Stimulated activated CD4-positive, alpha-beta T cell treated with anti-CD3 and anti-CD28 coated beads, Interleukin-1b, Interleukin-23, amount 100 ng/mL, for 24 hours (primary cell): ENCODE measurements around the gene IL13.
"Not testable (repeated sequence)": the region's sequence is repeated elsewhere in the genome, so short reads cannot be mapped to it uniquely, and the experiment has no call there.

Source experiments
- DNase-seq, 4 experiments: peaks; one replicate each; pipeline ENCODE4 v3.0.0-alpha.2; 2020; ENCODE audit warnings: low read depth in 4 of 4, low spot score in 1 of 4

The IL13 gene

DNA sequence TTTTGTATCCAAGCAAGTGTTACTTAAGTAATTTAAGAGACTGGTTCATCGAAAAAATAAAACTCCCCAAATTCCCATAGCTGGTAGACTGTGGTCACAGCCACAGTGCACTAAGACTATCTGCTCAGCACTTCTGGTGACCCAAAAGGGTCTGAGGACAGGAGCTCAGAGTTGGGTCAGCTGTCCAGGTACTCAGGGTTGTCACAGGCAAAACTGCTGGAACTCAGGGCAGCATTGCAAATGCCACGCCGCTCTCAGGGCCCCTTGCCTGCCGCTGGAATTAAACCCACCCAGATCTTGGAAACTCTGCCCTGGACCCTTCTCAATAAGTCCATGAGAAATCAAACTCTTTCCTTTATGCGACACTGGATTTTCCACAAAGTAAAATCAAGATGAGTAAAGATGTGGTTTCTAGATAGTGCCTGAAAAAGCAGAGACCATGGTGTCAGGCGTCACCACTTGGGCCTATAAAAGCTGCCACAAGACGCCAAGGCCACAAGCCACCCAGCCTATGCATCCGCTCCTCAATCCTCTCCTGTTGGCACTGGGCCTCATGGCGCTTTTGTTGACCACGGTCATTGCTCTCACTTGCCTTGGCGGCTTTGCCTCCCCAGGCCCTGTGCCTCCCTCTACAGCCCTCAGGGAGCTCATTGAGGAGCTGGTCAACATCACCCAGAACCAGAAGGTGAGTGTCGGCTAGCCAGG is at the start of gene IL13:
TSS of gene IL13 (plus strand) at position 498 of the 705 bp plus-strand sequence. CDS start at position 512, 14 bp downstream.
- no peak for DNase-seq

DNA sequence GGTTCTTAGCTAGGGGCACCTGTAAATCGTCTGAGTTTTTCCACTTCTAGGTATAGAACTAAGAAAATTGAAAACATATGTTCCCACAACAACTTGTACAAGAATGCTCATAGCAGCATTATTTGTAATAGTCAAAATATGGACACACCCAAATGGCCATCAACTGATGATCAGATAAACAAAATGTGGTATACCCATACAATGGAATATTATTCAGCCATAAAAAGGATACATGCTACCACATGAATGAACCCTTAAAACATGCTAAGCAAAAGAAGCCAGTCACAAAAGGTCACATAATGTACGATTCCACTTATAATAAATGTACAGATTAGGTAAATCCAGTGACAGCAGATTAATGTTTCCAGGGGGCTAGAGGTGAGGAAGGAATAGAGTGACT is 46.0 kb upstream of the IL13 start:
- no peak for DNase-seq

GRCh38 chr5:132612846-132613245 is 45.1 kb upstream of the IL13 start:
- no peak for DNase-seq

DNA sequence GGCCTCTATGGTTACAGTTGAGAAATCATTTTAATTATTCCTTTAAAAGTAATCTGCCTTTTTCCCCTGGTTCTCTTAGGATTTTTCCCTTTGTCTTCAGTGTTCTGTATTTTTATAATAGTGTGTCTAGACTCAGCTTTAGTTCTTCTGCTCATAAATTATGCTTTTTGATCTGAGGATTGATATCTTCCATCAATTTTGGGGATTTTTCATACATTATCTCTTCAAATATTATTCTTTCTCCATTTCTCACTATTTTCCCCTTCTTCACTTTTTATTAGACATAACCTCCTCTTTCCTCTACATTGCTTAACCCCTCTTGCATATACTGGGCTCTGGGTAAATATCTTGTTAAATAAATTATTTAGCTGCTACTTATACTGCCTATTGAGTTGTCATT is 36.3 kb upstream of the IL13 start:
- no peak for DNase-seq

DNA sequence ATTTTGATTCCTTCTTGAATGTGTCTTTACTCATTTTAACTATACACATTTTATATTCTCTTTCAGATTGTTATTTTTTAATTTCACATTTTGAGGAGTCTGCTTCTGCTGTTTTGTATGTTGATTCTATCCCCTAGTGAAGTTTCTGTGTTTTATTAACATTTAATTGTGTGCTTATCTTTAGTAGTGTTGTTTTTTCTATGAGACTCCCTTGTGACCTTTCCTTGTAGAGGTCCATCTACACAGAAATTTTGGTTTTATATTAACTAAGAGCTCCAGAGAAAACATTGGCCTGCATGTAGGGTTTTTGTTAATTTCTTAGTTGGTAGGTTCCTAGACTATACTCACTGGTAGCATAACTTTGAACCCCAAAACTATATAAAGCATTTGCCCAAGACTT is 35.4 kb upstream of the IL13 start:
- DNase-seq, result no peak

DNA sequence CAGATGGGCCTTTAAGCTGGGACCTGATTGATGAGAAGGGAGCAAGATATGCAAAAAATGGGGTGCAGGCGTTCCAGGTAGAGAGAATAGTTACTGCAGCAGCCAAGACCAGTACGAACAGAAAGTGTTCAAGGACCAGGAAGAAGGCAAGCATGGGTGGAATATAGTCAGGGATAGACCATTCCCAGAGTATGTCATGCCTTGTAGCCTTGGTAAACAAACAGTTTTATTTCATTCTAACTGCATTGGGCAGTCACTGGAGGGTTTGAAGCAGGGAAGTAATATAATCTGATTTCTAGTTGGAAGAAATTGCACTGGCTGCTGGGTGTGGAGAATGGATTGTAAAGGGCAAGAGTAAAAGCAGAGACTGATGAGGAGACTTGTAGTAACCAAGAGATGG is 30.5 kb upstream of the IL13 start:
- DNase-seq, result no peak

- no peak for DNase-seq
These were observed 29.2 kb upstream of the IL13 start for GRCh38 chr5:132628814-132629213.

- no peak for DNase-seq
These were observed 28.6 kb upstream of the IL13 start for GRCh38 chr5:132629230-132629944.

DNA sequence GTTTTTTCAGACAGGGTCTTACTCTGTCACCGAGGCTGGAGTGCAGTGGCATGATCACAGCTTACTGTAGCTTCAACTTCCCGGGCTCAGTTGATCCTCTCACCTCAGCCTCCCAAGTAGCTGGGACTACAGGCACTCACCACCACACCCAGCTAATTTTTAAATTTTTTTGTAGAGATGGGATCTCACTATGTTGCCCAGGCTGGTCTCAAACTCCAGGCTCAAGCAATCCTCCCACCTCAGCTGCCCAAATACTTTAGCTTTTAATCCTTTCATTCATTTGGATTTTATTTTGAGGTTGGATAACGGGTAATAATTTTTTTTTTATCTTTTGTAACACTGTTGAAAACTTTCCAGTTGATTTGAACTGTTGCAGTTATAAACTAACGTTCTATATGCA is 24.4 kb upstream of the IL13 start:
- not testable (repeated sequence) for DNase-seq

- DNase-seq, result no peak
These were observed 22.1 kb upstream of the IL13 start for GRCh38 chr5:132635873-132636272.

- no peak for DNase-seq
These were observed 20.7 kb upstream of the IL13 start for GRCh38 chr5:132637241-132637640.

DNA sequence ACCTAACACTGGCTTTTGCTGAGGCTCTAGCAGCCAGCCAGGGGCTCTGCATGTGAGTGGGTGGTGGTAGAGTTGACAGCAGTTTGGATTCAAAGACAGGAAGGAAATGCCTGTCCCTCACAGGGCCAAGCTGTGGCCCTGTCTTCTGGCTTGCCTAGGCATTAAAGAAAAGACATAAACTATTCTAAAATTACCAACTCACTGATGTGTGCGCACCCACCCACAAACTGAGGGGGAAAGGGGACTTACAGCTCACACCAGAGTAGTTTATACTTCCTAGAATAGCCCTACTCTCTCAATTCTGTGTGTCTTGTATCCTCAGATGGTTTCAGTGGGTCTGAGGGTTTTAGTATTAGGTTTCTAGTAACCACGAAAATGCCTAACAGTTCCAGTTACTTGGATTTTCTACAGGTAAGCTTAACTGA is 18.3 kb upstream of the IL13 start:
- no peak for DNase-seq

DNA sequence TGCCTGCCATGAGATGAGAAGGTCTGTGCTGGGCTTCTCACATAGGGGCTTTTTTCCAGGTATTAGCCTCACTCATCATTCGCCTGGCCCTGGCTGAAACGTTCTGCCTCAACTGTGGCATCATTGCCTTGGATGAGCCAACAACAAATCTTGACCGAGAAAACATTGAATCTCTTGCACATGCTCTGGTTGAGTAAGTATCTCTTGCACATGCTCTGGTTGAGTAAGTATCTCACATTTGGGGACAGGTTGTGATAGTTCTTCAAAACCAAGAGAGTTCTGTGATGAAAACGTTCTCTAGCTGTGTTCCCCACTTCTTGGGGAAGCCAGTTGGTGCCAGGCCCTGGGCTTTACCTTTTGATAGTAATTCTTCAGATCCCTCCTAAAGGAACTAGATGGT is 17.4 kb upstream of the IL13 start:
- no peak for DNase-seq

DNA sequence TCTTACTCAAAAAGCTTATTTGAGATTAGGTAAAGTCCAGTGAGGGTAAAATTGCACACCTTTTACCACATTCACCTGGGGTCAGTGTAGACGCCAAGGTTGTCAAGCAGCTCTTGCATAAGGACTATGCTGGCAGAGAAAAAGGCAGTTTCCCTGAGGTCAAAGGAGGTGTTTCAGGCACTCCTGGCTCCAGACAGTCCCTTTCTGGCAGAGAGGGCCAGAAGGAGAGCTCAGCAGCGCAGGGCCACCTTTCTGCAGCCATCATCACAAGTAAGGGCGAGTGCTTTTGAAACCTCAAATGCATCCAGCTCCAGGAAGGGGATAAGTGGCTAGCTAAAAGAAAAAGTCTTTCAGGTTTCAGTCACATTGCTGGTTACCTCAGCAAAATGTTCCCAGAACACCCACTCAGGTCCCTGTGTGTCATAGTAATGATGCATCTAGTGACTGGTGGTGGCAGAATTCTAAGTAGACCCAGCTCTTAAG is 16.7 kb upstream of the IL13 start:
- DNase-seq, result no peak

GRCh38 chr5:132641841-132642240 is 16.1 kb upstream of the IL13 start:
- DNase-seq, result no peak

DNA sequence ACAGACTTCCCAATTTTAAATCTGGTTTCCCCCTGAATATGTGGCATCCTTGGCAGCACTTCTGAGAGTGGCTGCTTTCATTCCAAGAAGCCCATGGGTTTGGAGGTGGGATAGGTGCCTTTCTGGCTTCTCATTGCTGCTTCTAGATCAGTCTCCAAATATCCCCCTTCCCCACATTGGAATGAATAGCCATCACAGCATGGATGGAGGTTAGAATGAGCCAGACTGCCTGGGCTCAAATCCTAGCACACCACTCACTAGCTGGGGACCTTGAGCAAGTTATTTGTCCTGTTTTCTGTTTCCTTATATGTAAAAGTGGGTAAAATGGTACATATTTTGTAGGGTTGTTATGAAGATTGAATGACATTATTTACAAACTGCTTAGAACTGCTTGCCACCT is 13.8 kb upstream of the IL13 start:
- DNase-seq, result no peak

DNA sequence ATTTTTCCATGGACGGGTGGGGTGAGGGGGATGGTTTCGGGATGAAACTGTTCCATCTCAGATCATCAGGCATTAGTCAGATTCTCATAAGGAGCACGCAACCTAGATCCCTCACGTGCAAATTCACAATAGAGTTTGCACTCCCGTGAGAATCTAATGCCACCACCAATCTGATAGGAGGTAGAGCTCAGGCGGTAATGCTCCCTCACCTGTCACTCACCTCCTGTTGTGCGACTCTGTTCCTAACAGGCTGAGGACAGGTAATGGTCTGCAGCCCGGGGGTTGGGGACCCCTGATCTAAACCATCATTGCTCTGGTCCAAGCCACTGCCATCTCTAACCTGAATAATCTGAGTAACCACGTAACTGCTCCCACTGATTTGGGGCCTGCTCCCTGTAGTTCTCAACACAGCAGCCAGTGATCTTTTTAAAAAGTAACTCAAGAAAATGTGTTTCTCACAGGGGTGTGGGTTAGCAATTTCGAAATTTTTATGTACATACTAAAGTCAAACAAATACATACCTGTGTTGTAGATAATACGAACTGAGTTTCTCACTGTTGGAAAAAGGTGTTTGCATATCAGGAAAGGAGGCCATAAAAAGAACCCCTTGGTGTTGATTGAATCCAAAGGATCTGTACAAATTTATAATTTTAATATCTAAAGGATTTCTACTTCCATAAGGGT is 11.2 kb upstream of the IL13 start:
- no peak for DNase-seq

- no peak for DNase-seq
These were observed 10.5 kb upstream of the IL13 start for GRCh38 chr5:132647473-132647872.

DNA sequence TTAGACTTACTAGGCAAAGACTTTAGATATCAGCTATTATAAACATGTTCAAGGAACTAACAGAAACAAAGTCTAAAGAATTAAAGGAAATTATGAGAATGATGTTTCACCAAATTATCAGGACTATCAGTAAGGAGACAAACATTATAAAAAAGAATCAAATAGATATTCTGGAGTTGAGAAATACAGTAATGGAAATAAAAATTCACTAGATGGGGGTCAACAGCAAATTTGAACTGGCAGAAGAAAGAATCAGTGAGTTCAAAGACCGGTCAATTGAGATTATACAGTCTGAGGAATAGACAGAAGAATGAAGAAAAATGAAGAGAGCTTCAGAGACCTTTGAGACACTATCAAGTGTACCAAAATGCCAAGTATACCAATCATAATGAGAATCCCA is 9.6 kb upstream of the IL13 start:
- DNase-seq, result no peak

GRCh38 chr5:132651838-132652469 is 6.0 kb upstream of the IL13 start:
- no peak for DNase-seq

- DNase-seq, result no peak
These were observed 4.3 kb upstream of the IL13 start for GRCh38 chr5:132653716-132654115.
